Fibroblast of skin of right biceps (primary cell): ENCODE data around the gene TTC39A.

Experiments
- DNase-seq: peaks from one replicate; pipeline ENCODE4 v3.0.0-alpha.2; 2013

TTC39A gene

DNA sequence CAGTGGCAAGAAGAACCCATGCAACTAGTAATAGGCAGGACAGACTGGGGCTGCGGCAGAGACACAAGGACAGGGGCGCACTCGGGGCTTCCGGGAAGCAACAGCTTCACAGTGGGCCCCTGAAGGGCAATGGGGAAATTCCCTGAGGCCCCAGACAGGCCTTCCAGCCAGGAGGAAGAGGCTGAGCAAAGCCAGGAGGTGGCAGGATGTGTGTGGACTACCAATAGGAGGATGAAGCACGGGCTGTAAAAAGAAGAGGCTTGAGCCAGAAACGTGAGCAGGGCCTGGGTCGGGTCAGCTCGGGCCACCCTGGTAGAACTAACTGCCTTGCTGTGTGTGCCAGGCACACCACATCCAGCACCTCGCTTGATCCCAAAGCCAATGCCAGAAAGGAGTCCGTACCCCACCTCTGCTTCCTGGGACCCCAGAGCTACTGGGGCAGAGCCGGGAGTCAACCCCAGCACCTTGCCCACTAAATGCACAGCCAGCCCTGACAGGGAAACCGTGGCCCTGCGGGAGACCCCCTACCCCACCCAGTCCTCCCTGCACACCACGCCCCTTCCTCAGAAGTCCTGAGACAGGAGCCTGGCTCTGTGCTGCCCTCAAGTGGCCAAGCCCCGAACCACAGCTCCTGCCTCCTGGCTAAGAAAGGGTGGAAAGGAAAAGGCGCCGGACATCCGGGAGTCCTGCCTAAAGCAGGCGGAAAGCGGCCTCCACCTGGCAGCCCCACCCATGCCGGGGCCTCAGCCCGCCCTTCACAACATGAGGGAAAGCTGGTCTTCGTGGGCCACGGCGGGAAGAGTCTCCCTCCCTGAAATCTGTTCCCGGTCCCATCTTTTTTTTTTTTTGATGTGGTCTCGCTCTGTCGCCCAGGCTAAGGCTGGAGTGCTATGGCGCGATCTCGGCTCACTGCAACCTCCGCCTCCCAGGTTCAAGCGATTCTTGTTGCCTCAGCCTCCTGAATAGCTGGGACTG is 33.7 kb downstream of the TTC39A start:
- DNase-seq = peak; percentile 76

DNA sequence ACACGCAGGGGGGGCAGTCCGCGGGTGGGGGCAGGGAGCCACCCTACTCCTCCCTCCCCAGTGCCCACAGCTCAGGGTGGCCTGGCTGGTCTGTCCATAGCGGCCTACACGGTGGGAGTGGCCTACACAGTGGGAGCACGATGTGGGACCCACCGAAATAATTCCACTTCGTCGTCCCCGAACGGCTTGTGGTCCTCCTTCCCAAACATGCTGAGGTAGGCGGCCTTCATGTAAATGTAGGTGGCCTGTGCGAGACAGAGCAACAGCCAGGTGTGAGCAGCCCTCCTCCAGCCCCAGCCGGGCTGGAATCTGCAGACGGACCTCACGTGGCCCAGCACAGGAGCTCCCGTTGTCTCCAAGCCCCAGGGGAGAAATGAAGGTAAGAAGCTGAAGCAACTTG is 34.4 kb downstream of the TTC39A start:
- DNase-seq = no peak

DNA sequence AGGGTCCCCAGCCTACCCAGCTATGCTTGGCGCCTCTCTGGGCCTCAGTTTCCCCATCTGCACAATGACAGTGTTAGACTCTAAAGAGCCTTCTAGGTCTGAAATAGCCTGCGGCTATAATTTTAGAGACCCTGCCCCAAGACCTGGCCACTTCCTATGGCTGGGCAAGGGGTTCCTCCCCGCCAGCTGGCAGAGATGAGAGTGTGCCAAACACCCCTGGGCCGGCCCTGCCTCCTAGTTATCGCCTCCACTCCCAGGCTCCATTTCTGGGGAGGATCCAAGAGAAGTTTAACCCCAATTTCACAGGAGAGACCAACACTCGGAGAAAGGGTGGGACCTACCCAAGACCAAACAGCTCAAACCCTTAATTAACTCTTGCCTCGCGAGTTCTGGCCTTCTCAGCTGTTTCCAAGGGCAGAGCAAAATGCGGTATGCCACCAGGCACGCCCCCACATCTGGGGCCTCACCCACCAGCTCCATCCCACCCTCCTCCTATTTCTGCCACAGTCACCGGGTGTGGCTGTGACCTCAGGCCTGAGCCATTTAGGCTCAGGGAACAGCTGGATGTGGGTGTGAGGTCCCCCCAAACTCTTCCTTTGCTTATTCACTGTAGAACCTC is 35.7 kb downstream of the TTC39A start:
- no peak for DNase-seq

DNA sequence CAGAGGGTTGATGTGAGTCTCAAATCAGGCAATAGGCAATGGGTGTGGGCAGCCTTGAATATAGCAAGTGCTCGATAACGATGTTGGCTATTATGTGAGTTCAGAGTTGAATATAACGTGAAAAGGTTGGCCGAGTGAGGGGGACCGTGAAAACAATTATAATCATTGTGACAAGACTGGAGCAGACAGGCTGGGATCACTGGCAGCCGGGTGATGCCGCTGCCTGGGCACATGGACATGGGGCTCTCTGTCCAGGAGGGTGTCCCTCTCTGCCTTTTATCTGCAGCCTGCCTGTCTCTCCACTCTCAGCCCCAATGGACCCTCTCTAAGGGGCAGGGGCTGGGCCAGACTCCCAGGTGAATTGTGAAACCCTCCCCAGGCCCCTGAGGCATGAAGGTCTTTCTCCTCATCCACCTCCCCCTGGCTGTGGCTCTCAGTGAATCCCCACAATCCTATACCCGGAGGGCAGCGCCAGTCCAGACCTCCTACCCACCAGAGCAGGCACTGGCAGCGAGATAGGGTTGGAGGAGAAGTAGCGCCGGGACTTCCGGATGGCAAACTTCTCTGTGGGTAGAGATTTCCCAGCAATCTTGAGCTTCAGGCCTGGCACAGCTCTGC is 36.4 kb downstream of the TTC39A start:
- DNase-seq = no peak

- no peak for DNase-seq
Measured at GRCh38 chr1:51290489-51290847, 39.9 kb downstream of the TTC39A start.

- DNase-seq = no peak
Measured at GRCh38 chr1:51289676-51290488, 40.5 kb downstream of the TTC39A start.

DNA sequence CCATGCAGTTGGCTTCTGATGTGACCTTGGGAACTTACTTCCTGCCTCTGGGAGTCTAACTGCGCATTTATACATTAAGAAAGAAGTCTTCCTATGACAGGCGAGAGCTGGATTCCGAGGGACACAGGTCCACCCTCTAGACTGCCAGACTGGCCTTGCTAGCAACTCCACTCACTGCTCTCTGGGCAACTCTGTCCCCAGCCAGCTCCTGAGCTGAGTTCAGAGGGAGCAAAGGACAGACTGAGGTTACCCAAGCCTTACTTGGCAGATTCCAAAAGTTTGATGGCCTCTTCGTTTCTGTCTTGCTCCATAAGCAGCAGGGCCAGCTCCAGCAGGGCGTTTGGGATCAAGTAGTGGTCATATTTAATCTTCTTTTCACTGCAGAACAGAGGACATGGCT is 41.8 kb downstream of the TTC39A start:
- no peak for DNase-seq

DNA sequence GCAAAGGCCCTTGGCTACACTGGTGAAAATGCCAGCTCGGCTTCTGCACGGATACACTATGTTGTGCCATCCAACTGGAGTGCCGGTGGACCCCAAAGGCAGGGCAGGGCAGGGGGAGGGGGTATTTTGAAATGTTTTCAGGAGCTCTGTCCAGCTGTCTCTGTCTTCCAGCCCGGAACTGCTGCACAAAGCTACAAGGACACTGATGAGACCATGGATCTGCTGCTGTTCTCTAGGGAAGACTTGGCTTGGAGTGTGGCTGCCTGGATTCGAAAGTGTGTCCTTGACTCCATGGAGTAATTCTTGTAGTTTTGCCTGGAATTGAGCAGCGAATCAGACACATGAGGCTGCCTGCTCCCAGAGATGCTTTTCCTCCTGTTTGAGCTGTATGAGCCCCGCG is 42.4 kb downstream of the TTC39A start:
- DNase-seq = no peak

DNA sequence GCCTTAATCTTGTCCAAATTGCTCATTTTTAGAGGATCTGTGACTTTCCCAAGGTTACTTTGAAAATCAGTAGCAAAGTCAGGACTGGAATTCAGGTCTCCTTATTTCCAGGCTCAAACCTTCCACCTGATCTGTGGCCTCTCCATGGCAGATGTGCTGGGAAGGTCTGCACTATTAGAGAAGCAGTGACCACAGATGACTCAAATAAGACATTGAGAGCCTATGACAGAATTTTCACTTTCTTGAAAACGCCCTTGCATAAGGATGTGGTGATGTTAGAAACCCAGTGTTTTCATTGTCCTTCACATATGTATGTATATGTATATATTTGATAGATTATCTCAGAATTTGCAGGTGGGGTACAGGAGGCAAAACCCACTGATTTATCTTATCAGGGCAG is 45.3 kb downstream of the TTC39A start:
- no peak for DNase-seq

DNA sequence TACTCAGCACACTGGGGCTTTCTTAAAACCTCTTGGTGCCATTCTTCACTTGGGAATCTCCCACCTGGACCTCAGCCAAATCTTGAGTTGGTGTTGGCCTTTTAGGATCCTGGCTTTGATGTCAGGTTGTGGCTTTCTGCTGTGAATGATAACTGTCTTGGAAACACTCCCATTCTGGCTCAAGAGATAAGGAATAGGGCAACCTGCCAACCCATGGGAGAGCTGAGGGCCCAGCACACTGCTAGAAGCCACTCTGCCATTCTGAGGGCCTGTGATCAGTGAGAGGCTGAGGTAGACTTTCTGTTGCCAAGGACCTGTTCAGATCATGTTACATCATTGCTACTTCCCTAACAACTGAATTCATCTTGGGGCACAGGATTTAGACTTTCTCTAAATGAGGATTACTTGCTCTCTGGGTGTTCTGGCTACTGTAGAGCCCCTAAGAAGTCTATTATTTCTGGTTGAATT is 45.8 kb downstream of the TTC39A start:
- peak; percentile 22 for DNase-seq

GRCh38 chr1:51283979-51284378 is 46.4 kb downstream of the TTC39A start:
- no peak for DNase-seq

- DNase-seq = no peak
Measured at GRCh38 chr1:51282605-51283004, 47.8 kb downstream of the TTC39A start.

GRCh38 chr1:51281807-51282206 is 48.6 kb downstream of the TTC39A start:
- DNase-seq = no peak

DNA sequence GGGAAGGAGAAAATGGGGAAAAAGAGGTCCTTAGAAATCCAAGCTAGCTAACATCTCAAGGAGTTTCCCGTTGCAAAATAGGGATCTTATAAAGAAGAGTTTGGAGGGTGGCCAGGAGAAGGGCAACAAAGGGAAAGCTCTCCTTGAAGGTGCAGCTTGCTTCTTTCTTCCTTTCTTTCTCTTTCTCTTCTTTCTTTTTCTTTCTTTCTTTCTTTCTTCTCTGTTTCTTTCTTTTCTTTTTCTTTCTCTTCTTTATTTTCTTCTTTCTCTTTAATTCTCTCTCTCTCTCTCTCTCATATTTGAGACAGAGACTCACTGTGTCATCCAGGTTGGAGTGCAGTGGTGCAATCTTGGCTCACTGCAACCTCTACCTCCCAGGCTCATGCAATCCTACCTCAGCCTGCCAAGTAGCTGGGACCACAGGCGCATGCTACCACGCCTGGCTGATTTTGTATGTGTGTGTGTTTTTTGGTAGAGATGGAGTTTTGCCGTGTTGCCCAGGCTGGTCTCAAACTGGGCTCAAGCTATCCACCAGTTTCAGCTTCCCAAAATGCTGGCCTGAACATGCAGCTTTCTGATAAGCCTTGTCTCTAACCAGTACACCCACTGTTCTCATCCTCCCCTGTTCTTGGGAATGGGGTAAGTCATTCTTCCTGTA is 49.9 kb downstream of the TTC39A start:
- DNase-seq = no peak

DNA sequence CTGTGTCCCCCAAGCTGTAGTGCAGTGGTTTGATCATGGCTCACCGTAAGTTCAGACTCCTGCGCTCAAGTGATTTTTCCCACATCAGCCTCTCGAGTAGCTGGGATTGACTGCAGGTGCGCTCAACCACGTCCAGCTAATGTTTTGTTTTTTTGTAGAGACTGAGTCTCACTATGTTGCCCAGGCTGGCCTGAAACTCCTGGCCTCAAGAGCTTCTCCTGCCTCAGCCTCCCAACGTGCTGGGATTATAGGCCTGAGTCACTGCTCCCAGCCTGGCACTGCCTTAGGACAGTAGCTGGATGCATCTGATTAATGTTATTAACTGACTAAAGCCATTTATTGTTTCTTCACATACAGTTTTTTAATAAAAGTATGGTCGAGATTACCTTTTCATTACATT is 54.1 kb downstream of the TTC39A start:
- DNase-seq = no peak

DNA sequence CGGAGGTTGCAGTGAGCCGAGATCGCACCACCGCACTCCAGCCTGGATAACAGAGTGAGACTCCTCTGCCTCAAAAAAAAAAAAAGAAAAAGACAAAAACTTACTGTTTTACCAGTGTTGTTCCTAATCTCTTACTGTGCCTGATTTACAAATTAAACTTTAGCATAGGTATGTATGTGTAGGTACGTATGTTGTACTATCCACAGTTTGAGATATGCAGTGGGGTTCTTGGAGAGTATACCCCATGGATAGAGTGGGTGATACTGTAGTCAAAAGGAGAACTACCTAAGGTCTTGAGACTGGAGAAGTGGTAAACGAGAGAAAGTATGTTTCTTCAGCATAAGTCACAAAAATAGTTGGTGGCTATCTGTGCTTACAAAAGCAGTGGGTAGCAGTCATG is 55.7 kb downstream of the TTC39A start:
- DNase-seq = no peak

DNA sequence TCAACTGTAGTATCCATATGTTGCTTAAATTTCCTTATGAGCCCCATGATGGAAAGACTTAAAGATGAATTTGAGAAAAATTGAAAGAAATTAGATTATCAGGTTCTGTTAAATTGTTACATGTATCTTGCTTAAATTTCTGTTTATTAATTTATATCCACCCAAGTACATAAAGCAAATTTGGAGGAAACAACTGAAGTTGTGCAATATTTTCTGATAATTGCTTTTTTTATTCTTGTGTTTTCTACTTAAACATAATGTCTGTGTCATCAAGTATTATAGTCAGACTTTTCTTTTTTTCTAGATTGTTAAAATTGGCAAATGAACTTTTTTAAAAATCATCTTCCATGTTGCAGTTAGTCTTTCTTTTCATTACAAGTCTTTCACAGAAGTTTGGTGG is 57.4 kb downstream of the TTC39A start:
- DNase-seq = no peak

DNA sequence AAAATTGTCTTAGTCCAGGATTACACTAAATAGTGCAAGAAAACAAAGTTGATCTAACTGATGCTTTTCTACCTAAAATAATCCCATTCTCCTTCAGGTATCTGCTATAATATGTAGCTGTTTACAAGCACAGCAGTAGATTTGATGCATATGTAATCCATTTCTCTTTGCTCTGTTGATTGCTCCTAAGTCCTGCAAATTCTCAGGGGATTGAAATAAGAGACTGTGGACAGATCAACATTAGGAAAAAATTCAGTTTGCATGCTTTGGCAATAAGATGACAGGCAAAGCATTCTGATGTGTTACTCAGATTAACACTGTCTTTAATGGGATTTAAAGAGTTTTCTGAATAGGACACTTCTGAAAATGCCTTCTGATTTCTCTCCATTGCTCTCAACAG is 59.6 kb downstream of the TTC39A start:
- peak; percentile 71 for DNase-seq

DNA sequence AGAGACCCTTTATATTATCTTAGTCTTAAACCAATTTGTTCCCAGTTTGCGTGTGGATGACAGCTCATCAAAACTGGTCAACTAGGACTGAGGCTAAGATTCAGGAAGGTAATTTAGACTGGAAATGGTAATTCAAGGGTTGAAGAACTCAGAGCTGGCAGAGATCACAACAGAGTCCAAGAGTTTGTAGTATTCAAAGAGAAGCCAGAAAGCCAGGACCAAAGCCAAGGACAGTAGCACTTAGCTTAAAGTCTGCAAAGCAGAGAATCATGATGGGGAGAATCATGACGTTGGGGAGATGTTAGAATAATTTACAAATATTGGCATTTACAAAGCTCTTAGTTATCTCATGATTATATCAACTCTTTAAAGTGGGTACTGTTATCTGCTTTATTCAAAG is 61.7 kb downstream of the TTC39A start:
- DNase-seq = no peak

DNA sequence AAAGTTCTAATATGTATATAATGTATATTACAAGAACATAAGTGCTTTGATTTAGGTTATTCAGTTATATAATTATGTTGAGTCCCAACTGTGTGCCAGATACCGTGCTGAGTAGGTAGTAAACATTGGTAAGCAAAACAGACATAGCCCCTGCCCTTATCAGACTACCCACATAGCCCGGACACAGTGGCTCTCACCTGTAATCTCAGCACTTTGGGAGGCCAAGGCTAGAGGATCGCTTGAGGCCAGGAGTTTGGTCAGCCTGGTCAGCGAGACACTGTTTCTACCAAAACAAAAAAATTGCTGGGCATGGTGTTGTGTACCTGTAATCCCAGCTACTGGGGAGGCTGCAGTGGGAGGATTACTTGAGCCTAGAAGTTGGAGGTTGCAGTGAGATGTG is 63.6 kb downstream of the TTC39A start:
- DNase-seq = no peak

- no peak for DNase-seq
Measured at GRCh38 chr1:51266181-51266580, 64.2 kb downstream of the TTC39A start.

DNA sequence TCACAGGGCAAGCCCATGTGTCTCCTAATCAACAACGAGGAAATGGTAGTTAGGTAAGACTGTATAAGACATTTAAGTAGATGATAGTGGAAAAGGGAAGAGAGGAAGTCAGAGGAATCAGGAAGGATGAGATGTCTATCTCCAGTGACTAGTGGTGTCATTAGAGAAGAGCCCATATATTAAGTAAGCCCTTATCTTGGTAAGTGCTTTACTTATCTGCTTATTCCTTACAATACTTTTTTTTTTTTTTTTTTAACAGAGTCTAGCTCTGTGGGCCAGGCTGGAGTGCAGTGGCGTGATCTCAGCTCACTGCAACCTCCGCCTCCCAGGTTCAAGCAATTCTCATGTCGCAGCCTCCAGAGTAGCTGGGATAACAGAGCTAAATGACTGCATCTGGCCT is 64.7 kb downstream of the TTC39A start:
- DNase-seq = no peak

GRCh38 chr1:51264451-51264850 is 65.9 kb downstream of the TTC39A start:
- DNase-seq = peak; percentile 96
